Fibroblast of peridontal ligament (primary cell): ENCODE results near the gene PLPP2.

Experiments
- DNase-seq: peaks from one replicate; pipeline ENCODE4 v3.0.0-alpha.2; 2010; ENCODE audit errors: extremely low read depth

PLPP2 gene

DNA sequence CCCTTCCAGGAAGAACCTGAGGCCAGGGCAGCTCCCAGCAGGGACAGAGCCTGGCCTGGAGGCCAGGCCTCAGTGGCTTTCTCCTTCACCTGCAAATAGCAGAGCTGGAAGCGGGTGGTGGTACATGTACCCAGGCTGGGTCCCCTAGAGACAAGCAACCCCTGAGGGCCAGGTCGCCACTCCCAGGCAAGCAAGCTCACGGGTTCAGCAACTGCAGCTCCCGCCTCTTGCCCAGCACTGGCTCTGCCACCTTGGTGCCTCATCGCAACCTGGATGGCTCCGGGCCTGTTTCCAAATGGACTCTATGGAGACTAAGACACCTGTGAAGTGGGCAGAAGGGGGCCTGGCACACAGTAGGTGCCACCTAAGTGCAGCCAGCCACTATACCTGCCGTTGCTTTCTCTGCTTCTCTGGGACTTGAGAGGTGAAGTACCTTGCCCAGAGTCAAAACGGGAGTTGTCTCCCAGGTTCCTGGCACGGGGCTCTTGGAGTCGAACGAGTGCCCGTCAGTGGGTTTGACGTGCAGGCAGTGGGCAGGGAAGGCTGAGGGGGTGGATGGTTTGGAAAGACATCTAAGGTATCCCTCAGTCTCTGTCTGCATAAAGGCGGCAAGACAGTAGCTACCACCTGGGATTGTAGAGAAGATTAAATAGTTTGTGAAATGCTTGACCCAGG lies 2.4 kb upstream of the PLPP2 start:
- no peak for DNase-seq

DNA sequence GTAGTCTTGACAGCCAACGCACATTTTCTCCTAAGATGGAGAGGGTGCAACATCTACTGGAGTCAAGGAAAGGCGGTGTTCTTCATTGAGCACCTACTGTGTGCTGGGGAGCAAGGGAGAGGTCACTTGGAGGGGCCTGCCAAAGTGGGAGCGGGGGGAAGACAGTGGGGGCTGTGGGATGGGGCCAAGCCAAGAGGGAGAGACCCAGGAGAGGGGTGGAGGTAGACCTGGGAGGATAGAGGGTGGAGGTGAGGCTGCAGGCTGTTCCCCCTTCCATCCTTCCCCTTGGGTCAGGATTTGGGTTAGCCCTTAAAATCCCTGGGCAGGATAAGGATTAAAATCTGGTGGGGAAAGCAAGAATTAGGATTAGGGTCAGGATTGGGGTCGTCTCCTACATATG lies 1.7 kb upstream of the PLPP2 start:
- no peak for DNase-seq

DNA sequence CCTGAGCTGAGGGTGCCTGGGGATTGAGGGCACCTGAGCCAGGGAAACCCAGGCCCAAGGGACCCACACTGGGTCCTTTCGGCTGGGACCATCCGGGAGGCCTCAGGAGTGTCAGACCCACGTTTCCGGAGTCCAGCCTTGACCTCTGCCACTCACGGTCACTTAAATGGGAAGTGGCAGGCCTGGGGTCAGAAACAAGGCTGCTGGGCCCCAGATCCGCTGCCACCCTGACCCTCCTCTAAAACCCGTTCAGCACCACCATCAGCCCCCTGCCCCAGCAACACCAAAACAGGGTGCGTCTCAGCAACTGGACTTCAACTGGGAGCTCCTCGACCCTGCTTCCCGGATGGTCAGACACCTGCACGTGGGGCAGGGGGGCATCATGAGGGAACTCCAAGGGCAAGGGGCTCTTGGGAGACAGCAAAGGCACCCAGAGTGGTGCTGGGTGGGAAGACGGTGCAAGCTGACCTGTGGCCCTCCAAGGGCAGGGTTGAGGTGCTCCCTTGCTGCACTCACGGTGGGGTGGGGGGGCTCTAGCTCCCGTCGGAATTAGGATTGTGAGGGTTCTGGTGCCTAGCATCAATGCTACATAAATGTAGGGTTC lies 1.2 kb upstream of the PLPP2 start:
- no peak for DNase-seq

DNA sequence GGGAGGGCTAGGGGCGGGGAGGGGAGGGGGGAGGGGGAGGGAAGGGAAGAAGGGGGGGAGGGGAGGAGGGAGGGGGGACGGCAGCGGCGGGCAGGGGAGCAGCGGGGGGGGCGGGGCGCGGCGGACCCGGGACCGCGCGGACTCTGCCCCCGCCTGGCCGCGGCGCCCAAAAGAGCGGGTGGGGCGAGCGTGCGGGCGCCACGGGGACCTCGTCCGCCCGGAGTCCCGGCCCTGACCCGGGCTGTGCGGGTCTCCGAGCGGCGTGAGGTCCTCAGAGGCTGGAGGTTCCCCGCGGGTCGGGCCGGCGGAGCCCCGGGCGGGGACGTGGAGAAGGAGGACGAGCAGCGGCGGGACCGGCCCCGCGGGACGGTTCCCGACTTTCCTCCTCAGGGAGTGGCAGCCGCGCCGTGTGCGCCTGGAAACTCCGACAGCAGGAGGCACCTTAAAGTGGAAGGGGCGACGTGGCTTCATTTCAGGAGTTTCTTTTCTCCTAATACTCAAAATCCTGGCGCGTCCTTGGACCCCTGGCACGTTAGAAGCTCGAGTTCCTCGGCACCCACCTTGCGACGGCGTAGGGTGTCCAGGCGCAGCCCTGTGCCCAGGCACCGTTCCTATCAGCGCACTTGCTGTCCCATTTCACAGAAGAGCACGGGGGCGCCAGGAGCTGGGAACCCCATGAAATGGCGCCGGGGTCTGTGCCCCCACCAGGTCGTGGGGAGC lies 518 bp upstream of the PLPP2 start:
- DNase-seq, result no peak

DNA sequence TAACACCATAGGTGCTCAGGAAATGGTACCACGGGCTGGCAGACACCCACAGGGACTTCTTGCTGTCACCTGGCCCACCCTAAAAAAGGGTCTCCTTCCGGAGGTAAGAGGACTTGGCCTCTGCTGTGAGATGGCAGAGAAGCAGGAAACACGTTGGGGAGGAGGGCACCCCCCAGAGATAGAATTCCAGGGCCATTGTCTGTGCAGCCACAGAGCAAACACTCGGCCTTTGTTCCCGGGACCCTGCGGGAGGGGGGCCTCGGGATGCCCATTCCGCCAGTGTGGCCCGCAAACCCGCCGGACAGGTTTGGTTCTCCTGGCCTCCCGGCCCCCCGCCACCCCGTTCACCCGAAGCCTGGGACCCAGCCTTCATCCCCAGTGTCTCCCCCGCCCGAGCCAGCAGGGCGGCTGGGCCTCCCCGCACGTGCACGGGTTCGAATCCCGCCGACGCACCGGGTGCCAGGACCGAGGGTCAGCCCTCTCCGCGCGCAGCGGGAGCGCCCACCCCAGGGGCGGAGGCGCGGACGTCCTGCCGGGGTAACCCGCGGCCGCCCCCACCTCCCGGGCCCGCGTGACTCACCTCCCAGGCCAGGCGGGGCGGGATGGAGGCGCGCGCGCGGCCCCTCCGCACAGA lies 714 bp downstream of the PLPP2 start:
- no peak for DNase-seq

DNA sequence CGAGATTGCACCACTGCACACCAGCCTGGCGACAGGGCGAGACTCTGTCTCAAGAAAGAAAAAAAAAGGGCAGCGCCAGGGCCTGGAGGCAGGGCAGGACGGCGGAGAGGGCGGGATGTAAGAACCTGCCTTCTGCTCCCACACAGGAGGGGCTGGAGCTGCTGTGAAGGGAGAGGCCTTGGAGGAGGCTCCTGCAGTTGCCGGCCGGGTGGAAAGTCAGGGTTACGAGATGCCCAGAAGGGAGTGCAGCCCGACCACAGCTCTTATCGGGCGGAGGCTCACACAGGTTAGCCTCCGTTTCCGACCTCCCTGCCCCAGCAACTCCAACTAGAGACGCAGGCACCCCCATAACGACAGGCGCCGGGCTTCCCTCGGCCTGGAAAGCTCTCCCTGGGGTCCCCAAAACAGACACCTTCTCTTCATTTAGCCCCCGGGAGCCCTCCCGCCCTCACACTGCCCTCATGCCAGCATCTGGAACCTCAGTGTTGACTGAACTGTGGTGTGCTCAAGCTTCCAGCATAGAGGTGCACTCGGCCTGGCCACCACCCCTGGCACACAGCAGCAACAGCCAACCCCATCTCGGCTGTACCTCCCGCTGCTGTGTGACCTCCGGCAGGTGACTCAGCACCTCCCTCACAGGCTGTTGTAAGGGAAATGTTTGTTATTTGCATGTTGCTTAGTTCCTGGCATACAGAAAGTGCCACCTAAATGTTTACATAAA lies 1.4 kb downstream of the PLPP2 start:
- DNase-seq, result no peak

DNA sequence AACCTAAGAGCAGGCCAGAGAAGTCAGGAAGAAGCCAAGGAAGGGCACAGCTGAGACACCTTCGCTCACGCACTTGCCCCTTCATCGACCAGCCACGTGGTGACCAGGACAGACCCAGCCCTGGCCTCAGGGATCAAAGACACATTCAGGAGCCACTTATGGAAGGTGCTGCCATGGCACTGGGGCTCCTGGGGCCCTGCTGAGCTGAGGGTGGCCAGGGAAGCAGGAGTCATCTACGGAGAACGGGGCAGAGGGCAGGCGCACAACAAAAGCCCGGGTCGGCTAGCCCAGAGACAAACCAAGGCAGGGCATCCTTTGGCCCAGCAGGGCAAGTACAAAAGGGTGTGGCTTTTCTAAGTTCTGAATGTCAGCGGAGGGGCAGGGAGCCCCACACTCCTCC lies 2.3 kb downstream of the PLPP2 start:
- no peak for DNase-seq

DNA sequence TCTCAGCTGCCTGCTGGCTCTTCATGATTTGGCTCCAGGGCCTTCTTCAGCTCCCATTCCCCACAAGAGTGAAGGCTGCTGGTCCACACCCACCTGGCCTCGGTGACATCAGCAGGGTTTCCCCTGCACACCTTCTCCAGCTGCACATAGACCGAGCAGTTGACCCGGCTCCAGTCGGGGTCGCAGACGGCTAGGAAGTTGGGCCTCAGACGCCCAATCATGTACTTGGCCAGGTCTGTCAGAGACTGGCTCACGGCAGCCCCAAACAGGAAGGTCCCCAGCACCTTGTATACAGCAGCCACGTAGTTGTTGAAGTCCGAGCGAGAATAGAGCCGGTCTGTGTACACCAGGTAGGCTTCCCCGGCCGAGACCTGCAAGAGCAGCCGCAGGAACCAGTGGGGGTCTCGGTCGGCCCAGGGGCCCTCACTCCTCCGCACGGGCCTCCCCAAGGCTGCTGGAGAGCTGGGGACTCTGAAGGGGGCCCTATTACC lies 3.8 kb downstream of the PLPP2 start:
- DNase-seq, result no peak

DNA sequence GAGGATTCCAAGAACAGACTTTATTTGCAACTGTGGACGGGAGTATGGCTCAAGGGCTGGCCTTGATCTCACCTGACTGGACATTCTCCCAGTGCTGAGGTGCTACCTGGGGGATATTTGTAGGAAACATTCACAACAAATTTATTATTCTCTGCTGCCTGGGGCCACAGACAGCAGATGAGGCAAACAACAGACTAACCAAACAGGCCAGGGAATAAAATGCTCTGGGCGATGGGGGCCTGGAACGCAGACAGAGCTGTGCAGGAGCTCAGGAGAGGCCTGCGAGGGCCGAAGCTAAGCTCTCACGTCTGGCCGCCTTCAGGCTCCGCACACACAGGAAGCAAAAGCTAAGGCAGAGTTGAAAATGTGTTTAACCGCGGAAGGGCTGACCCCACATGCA lies 7.8 kb downstream of the PLPP2 start:
- no peak for DNase-seq

DNA sequence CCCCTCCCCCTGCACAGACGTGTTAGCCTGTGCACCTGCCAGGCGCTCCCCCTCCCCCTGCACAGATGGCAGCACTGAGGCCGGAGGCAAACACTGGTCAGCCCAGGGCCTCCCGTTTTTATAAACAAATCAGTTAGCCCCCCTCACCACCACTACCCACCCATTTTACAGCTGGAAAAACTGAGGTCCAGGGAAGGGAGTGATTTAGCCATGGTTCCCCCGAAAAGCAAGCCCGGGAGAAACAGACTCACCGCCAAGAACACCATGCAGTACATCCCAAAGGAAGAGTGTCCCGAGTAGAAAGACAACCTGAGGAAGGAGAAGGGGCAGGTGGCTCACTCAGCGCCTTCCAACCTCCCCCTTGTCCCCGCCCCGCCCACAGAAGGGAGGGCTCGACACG lies 8.7 kb downstream of the PLPP2 start:
- DNase-seq, result no peak

DNA sequence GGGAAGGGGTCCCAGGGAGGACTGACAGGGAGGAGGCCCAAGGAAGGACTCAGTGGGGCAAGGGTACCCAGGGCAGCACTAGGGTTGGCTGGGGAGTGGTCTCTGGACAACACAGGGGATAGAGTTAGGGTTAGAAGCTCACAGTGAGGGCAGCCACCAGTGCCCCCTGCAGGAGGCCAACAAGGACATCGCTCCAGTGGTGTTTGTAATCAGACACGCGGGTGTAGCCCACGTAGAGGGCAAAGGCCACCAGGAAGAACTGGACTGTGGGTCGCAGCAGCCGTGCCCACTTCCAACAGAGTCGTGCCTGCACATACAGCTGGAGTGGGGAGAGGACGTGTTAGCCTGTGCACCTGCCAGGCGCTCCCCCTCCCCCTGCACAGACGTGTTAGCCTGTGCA lies 9.2 kb downstream of the PLPP2 start:
- DNase-seq, result no peak

DNA sequence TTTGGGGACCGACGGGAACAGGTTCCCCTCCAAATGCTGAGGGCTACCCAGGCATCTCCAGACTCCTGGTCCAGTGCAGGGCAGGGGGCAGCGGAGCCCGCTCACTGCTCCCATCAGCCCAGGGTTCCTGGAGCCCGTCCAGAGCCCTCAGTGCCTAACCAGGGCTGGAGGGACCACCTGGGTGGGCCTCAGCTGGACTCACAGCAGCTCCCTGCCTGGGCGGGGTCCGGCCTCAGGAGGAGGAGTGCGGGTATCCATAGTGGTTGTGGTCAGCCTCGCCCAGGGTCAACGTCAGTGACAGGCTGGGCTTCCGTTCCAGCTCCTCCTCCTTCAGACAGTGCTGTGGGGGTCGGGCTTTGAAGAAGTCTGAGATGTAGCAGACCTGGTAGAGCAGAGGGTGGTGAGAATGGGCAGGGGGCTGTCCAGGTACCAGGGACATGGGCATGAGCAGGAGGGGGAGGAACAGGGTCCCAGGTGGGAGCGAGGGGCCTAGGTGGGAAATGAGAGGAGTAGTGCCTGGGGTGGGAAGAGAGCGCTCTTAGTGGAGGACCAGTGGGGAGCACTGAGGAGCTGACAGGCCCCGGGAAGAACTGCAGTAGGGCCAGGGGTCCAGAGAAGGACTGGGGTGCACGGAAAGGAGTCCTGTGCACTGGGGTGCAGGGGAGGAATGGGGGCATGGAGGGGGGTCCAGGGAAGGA lies 9.9 kb downstream of the PLPP2 start:
- no peak for DNase-seq

DNA sequence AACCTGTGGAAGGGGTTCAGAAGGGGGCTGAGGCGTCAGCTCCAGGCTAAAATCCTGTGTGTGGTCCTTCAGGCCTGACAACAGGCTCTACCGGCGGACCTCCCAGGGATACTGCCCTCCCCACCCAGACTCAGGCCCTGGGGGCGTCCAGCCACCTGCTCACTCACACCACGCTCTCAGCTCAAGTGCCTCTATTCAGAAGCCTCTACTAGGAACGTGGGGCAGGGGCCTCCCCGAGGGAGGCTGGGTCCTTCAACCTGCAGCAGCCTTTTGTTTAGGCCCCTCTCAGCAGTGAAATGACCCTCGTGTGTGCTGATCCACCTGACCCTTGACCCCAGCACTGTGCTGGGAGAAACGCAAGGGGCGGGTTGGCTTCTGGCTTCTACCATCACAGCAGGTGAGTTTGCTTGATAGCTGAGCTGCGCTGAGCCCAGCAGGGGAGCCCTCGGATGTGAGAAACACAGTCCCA lies 10.6 kb downstream of the PLPP2 start:
- no peak for DNase-seq

DNA sequence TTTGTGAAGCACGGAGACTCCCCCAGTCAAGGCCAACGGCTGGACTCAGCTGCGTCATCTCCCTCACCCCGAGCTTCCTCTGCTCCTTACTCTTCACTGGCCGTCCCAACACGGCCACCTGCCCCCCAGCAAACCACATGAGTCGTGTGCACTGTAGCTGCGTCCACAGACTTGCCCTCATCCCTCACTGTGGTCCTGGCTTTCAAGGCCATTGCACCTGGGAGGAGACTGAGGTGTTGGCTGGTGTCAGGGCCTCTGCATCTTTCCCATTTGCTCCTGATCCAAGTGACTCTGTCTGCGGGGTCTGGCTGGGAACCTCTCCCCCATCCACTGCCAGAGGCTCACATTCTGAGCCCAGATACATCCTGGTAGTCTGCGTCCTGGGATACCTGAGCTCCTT lies 11.5 kb downstream of the PLPP2 start:
- no peak for DNase-seq

DNA sequence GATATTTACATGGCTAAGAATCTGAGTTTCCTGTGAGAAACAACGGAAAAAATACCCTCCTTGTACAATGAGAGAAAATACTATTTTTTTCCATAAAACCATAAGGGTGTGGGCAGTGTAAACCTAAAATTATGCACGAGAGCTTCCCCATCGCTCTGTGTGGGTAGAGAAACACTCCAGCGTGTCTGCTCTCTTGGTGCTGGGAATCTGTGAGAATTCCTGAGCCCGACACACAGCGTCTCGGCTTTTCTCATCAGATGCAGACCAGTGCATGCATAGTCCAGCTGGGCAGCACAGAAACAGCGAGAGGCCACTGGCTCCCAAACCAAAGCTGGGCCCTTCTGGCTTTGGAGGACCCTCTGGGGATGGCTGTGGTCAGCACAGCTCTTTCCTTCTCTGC lies 12.0 kb downstream of the PLPP2 start:
- no peak for DNase-seq

DNA sequence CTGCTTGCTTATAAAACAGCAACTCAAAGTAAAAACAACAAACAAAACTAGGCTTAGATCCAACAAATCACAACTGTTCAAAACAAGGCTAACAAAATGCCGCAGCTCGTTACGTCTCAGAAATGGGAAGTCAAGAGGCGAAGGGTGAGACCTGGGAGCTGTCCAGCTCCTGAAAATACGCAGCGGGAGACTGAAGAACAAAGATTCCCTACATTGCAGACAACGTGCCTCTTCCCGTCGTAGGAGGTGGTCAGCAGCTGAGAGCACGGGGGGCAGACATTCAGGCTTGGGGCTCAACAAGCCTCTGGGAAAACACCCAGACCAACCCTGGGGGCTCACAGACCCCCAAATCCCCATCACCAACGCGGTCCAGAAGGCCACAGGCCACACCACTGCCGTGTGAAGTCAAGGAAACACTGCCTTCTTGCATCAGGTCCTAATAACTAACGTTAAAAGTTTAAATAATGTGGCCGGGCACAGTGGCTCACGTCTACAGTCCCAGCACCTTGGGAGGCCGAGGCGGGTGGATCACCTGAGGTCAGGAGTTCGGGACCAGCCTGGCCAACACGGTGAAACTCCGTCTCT lies 13.5 kb downstream of the PLPP2 start:
- DNase-seq, result peak; percentile 27

DNA sequence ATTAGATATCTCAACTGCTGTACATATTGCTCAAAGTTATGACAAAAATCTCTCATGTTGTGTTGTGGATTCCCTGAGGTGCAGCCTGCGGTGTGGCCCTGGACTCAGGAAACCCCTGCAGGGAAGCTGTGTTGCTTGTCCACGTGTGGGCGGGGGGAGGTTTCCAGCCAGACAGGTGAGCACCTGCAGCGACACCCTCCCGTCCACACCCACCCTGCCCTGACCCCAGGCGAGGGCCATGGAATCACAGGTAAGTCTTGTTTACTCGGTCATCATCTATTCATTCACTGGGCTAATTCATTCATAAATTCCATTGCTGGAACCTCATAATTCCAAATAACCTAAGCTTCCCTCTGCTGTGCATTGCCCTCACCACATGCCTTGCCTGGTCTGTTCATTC lies 14.1 kb downstream of the PLPP2 start:
- DNase-seq, result no peak

DNA sequence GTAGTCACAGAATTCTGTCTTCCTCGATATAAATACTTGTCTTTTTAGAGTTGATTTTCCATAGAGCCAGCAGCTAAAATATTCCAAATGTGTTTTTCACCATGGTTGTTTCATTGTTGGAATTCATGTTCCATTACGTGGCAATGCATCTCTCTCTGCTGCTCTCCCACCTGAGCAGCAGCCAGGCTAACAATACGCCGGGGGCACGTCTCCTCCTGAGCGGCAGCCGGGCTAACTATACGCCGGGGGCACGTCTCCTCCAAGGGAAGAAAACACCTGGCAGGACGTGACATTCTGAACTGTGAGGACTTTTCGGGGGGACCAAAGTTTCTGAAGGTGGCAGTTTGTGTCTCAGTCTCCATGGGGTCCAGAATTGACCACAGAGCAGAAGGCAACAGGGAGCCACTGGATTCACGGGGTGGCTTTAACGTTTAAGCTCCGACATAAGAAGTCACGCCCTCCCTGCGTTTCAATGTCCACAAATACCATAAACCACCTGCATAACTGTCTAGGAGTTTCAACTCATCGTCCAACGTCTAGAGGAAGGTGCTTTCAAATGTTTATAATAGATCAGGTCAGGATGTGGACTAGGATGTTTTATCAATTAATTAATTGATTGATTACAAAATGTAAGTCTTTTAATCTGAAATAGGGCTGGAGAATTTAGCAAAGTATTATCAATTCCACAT lies 15.1 kb downstream of the PLPP2 start:
- no peak for DNase-seq

DNA sequence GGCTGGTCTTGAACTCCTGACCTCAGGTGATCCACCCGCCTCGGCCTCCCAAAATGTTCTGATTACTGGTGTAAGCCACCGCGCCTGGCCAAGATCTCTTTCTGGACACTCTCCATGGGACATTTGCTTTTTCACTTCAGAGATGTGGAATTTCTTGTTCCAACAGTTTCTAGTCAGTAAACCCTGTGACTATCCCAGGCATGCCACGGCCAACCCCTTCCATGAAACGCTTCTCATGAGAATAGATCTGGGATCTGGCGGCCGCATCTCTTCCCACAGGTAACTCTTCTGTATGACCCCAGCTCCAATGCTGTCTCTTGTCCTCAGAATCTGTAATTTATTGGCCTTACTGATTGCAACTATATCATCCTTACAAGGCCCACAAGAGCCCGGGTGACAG lies 16.2 kb downstream of the PLPP2 start:
- DNase-seq, result no peak

DNA sequence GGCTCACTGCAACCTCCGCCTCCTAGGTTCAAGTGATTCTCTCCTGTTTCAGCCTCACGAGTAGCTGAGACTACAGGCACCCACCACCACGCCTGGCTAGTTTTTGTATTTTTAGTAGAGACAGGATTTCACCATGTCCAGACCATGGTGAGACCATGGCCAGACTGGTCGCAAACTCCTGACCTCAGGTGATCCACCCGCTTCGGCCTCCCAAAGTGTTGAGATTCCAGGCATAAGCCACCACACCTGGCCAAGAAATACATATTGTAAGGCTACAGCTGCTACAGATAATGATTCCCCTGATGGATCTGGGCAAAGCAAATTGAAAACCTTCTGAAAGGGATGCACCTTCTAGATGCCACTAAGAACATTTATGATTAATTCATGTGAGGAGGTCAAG lies 17.8 kb downstream of the PLPP2 start:
- DNase-seq, result no peak
